ENCODE measurements around the gene SGCA.

Gene SGCA

GRCh38 chr17:50187394-50187725, 21.6 kb downstream of the SGCA start:
- Histone ChIP-seq H3K9ac (ENCODE audit: low read depth, low read length) (no peak overlapping the region), H3K4me3 (ENCODE audit: low read length) (no peak overlapping the region), H3K27me3 (ENCODE audit: insufficient read depth, low read length) (no peaks in the 10 kb centered on the region), H3K27ac (ENCODE audit: low read depth, low read length) (no peak overlapping the region), H3K36me3 (ENCODE audit: insufficient read depth, low read length) (peaks cover 70% of the 10 kb centered on the region), H3K9me3 (ENCODE audit: insufficient read depth, low read depth, low read length) (no peaks in the 10 kb centered on the region), H3K4me1 (ENCODE audit: insufficient read depth, low read length) (peaks cover 16% of the 10 kb centered on the region)
- WGBS = 96% methylated on average over 4 of the region's 4 CpGs

- peaks cover 76% of the 10 kb centered on the region for H3K36me3 ChIP-seq (ENCODE audit: insufficient read depth, low read length)
- no peak overlapping the region for H3K27ac ChIP-seq (ENCODE audit: low read depth, low read length)
- WGBS = 94% methylated on average over 16 of the region's 17 CpGs
- H3K9me3 ChIP-seq (ENCODE audit: insufficient read depth, low read depth, low read length) = no peaks in the 10 kb centered on the region
- H3K4me3 ChIP-seq (ENCODE audit: low read length) = no peak overlapping the region
- H3K27me3 ChIP-seq (ENCODE audit: insufficient read depth, low read length) = no peaks in the 10 kb centered on the region
- no peak overlapping the region for H3K9ac ChIP-seq (ENCODE audit: low read depth, low read length)
- H3K4me1 ChIP-seq (ENCODE audit: insufficient read depth, low read length) = peaks cover 13% of the 10 kb centered on the region
Measured at GRCh38 chr17:50187751-50188530, 22.1 kb downstream of the SGCA start.

GRCh38 chr17:50188531-50188920, 22.7 kb downstream of the SGCA start:
- Histone ChIP-seq H3K9ac (ENCODE audit: low read depth, low read length) (no peak overlapping the region), H3K36me3 (ENCODE audit: insufficient read depth, low read length) (peaks cover 82% of the 10 kb centered on the region), H3K4me1 (ENCODE audit: insufficient read depth, low read length) (peaks cover 9% of the 10 kb centered on the region), H3K27ac (ENCODE audit: low read depth, low read length) (no peak overlapping the region), H3K4me3 (ENCODE audit: low read length) (no peak overlapping the region), H3K9me3 (ENCODE audit: insufficient read depth, low read depth, low read length) (no peaks in the 10 kb centered on the region), H3K27me3 (ENCODE audit: insufficient read depth, low read length) (no peaks in the 10 kb centered on the region)
- 90% methylated on average over 13 of the region's 13 CpGs for WGBS

- Histone ChIP-seq H3K4me3 (ENCODE audit: low read length) (no peak overlapping the region), H3K27ac (ENCODE audit: low read depth, low read length) (no peak overlapping the region), H3K4me1 (ENCODE audit: insufficient read depth, low read length) (peaks cover 4% of the 10 kb centered on the region), H3K9ac (ENCODE audit: low read depth, low read length) (no peak overlapping the region), H3K36me3 (ENCODE audit: insufficient read depth, low read length) (peaks cover 87% of the 10 kb centered on the region), H3K9me3 (ENCODE audit: insufficient read depth, low read depth, low read length) (no peaks in the 10 kb centered on the region), H3K27me3 (ENCODE audit: insufficient read depth, low read length) (no peaks in the 10 kb centered on the region)
- WGBS = 89% methylated on average over 11 of the region's 11 CpGs
Measured at GRCh38 chr17:50188921-50189549, 23.2 kb downstream of the SGCA start.

GRCh38 chr17:50189550-50190292, 23.9 kb downstream of the SGCA start:
- H3K4me1 ChIP-seq (ENCODE audit: insufficient read depth, low read length) = no peaks in the 10 kb centered on the region
- 95% methylated on average over 20 of the region's 20 CpGs for WGBS
- no peak overlapping the region for H3K9ac ChIP-seq (ENCODE audit: low read depth, low read length)
- no peaks in the 10 kb centered on the region for H3K27me3 ChIP-seq (ENCODE audit: insufficient read depth, low read length)
- peaks cover 94% of the 10 kb centered on the region for H3K36me3 ChIP-seq (ENCODE audit: insufficient read depth, low read length)
- no peak overlapping the region for H3K4me3 ChIP-seq (ENCODE audit: low read length)
- no peak overlapping the region for H3K27ac ChIP-seq (ENCODE audit: low read depth, low read length)
- no peaks in the 10 kb centered on the region for H3K9me3 ChIP-seq (ENCODE audit: insufficient read depth, low read depth, low read length)

- WGBS = 92% methylated on average over 8 of the region's 8 CpGs
- peaks cover 99% of the 10 kb centered on the region for H3K36me3 ChIP-seq (ENCODE audit: insufficient read depth, low read length)
- no peaks in the 10 kb centered on the region for H3K27me3 ChIP-seq (ENCODE audit: insufficient read depth, low read length)
- no peak overlapping the region for H3K4me3 ChIP-seq (ENCODE audit: low read length)
- no peaks in the 10 kb centered on the region for H3K4me1 ChIP-seq (ENCODE audit: insufficient read depth, low read length)
- H3K27ac ChIP-seq (ENCODE audit: low read depth, low read length) = no peak overlapping the region
- H3K9me3 ChIP-seq (ENCODE audit: insufficient read depth, low read depth, low read length) = no peaks in the 10 kb centered on the region
- no peak overlapping the region for H3K9ac ChIP-seq (ENCODE audit: low read depth, low read length)
Measured at GRCh38 chr17:50190293-50190602, 24.4 kb downstream of the SGCA start.

- H3K4me3 ChIP-seq (ENCODE audit: low read length) = no peak overlapping the region
- no peak overlapping the region for H3K9ac ChIP-seq (ENCODE audit: low read depth, low read length)
- WGBS = 92% methylated on average over 8 of the region's 8 CpGs
- H3K36me3 ChIP-seq (ENCODE audit: insufficient read depth, low read length) = peaks cover 100% of the 10 kb centered on the region
- no peaks in the 10 kb centered on the region for H3K27me3 ChIP-seq (ENCODE audit: insufficient read depth, low read length)
- H3K27ac ChIP-seq (ENCODE audit: low read depth, low read length) = no peak overlapping the region
- no peaks in the 10 kb centered on the region for H3K9me3 ChIP-seq (ENCODE audit: insufficient read depth, low read depth, low read length)
- no peaks in the 10 kb centered on the region for H3K4me1 ChIP-seq (ENCODE audit: insufficient read depth, low read length)
Measured at GRCh38 chr17:50190603-50191358, 25.0 kb downstream of the SGCA start.

- Histone ChIP-seq H3K9me3 (ENCODE audit: insufficient read depth, low read depth, low read length) (no peaks in the 10 kb centered on the region), H3K36me3 (ENCODE audit: insufficient read depth, low read length) (peaks cover 100% of the 10 kb centered on the region), H3K27ac (ENCODE audit: low read depth, low read length) (no peak overlapping the region), H3K4me1 (ENCODE audit: insufficient read depth, low read length) (no peaks in the 10 kb centered on the region), H3K4me3 (ENCODE audit: low read length) (no peak overlapping the region), H3K27me3 (ENCODE audit: insufficient read depth, low read length) (no peaks in the 10 kb centered on the region), H3K9ac (ENCODE audit: low read depth, low read length) (no peak overlapping the region)
- WGBS = 89% methylated on average over 21 of the region's 21 CpGs
Measured at GRCh38 chr17:50191359-50192143, 25.7 kb downstream of the SGCA start.

- no peaks in the 10 kb centered on the region for H3K27me3 ChIP-seq (ENCODE audit: insufficient read depth, low read length)
- H3K27ac ChIP-seq (ENCODE audit: low read depth, low read length) = no peak overlapping the region
- H3K9ac ChIP-seq (ENCODE audit: low read depth, low read length) = no peak overlapping the region
- no peaks in the 10 kb centered on the region for H3K4me1 ChIP-seq (ENCODE audit: insufficient read depth, low read length)
- H3K4me3 ChIP-seq (ENCODE audit: low read length) = no peak overlapping the region
- H3K9me3 ChIP-seq (ENCODE audit: insufficient read depth, low read depth, low read length) = no peaks in the 10 kb centered on the region
- 100% methylated on average over 3 of the region's 4 CpGs for WGBS
- peaks cover 100% of the 10 kb centered on the region for H3K36me3 ChIP-seq (ENCODE audit: insufficient read depth, low read length)
Measured at GRCh38 chr17:50192144-50192617, 26.4 kb downstream of the SGCA start.

- no peak overlapping the region for H3K4me3 ChIP-seq (ENCODE audit: low read length)
- no peaks in the 10 kb centered on the region for H3K27me3 ChIP-seq (ENCODE audit: insufficient read depth, low read length)
- H3K27ac ChIP-seq (ENCODE audit: low read depth, low read length) = no peak overlapping the region
- H3K9ac ChIP-seq (ENCODE audit: low read depth, low read length) = no peak overlapping the region
- no peaks in the 10 kb centered on the region for H3K9me3 ChIP-seq (ENCODE audit: insufficient read depth, low read depth, low read length)
- no peaks in the 10 kb centered on the region for H3K4me1 ChIP-seq (ENCODE audit: insufficient read depth, low read length)
- WGBS = 89% methylated on average over 16 of the region's 16 CpGs
- H3K36me3 ChIP-seq (ENCODE audit: insufficient read depth, low read length) = peaks cover 100% of the 10 kb centered on the region
Measured at GRCh38 chr17:50192618-50193291, 26.9 kb downstream of the SGCA start.
